Neuronal stem cell (in vitro differentiated cells): ENCODE measurements around the gene VPS8.

ENCODE experiments used
- DNase-seq: peaks from one replicate; pipeline ENCODE4 v3.0.0-alpha.2; 2013; ENCODE audit warnings: low spot score
- H2AFZ ChIP-seq: one replicate; pipeline ENCODE4 v1.6.1; 2013; ENCODE audit warnings: mild to moderate bottlenecking, low read length, inconsistent platforms
- H2AK5ac ChIP-seq: 2 replicates; pipeline ENCODE4 v1.6.1; 2013; ENCODE audit warnings: low read depth, mild to moderate bottlenecking, inconsistent platforms, low read length, moderate library complexity, mixed read lengths
- H2BK120ac ChIP-seq: 2 replicates; pipeline ENCODE4 v1.6.1; 2013; ENCODE audit warnings: low read depth, mild to moderate bottlenecking, inconsistent platforms, low read length, moderate library complexity, mixed read lengths
- H2BK12ac ChIP-seq: one replicate; pipeline ENCODE4 v1.6.1; 2013; ENCODE audit warnings: low read length, inconsistent platforms
- H2BK15ac ChIP-seq: 2 replicates; pipeline ENCODE4 v1.6.1; 2013; ENCODE audit warnings: mild to moderate bottlenecking, low read length, inconsistent platforms, mixed read lengths
- H2BK5ac ChIP-seq: one replicate; pipeline ENCODE4 v1.6.1; 2013; ENCODE audit warnings: inconsistent platforms, mild to moderate bottlenecking, low read length, moderate library complexity
- H3K14ac ChIP-seq: one replicate; pipeline ENCODE4 v1.6.1; 2013; ENCODE audit warnings: low read length, inconsistent platforms
- H3K18ac ChIP-seq: 2 replicates; pipeline ENCODE4 v1.6.1; 2013; ENCODE audit warnings: low read length, inconsistent platforms
- H3K23ac ChIP-seq: 2 replicates; pipeline ENCODE4 v1.6.1; 2013; ENCODE audit warnings: low read depth, mild to moderate bottlenecking, mixed read lengths, low read length, inconsistent platforms; ENCODE audit not compliant: poor library complexity
- H3K27ac ChIP-seq: replicated peaks from 3 replicates; pipeline ENCODE4 v1.5.1; 2013; ENCODE audit warnings: low read length, inconsistent platforms
- H3K27me3 ChIP-seq, 3 experiments: 2 replicates each; pipeline ENCODE4 v1.6.1; 2013; ENCODE audit warnings: low read length in 3 of 3, mild to moderate bottlenecking in 2 of 3, inconsistent platforms in 1 of 3, low read depth in 1 of 3, mixed read lengths in 1 of 3, moderate library complexity in 1 of 3; ENCODE audit not compliant: control insufficient read depth in 3 of 3, insufficient read depth in 3 of 3
- H3K36me3 ChIP-seq, 2 donors: replicated peaks in 1 of 2; 2 replicates each; pipeline ENCODE4 v1.6.1; 2013; ENCODE audit warnings: low read length in 2 of 2; ENCODE audit not compliant: control insufficient read depth in 2 of 2, insufficient read depth in 2 of 2
- H3K4ac ChIP-seq: 2 replicates; pipeline ENCODE4 v1.6.1; 2013; ENCODE audit warnings: inconsistent platforms, mild to moderate bottlenecking, low read length, moderate library complexity
- H3K4me1 ChIP-seq, 2 donors: 1 replicate in 1 of 2; 2 replicates in 1 of 2; pipeline ENCODE4 v1.6.1; 2013; ENCODE audit warnings: low read length in 2 of 2, low read depth in 1 of 2; ENCODE audit not compliant: control insufficient read depth in 2 of 2, insufficient read depth in 1 of 2
- H3K4me2 ChIP-seq: one replicate; pipeline ENCODE4 v1.6.1; 2013; ENCODE audit warnings: mild to moderate bottlenecking, low read length, inconsistent platforms; ENCODE audit not compliant: insufficient read depth, poor library complexity, severe bottlenecking
- H3K4me3 ChIP-seq, 2 donors: 2 replicates each; pipeline ENCODE4 v1.5.1; 2013; ENCODE audit warnings: low read length in 2 of 2, mild to moderate bottlenecking in 2 of 2, inconsistent platforms in 1 of 2, moderate library complexity in 1 of 2
- H3K79me1 ChIP-seq: one replicate; pipeline ENCODE4 v1.6.1; 2013; ENCODE audit warnings: low read depth, mild to moderate bottlenecking, inconsistent platforms, low read length, moderate library complexity
- H3K9ac ChIP-seq: one replicate; pipeline ENCODE4 v1.6.1; 2013; ENCODE audit warnings: mild to moderate bottlenecking, low read depth, low read length, inconsistent platforms; ENCODE audit not compliant: poor library complexity
- H3K9me3 ChIP-seq, 2 donors: replicated peaks in 1 of 2; 2 replicates each; pipeline versions ENCODE3 to v1.6.1; 2013; ENCODE audit warnings: low read length in 2 of 2, mild to moderate bottlenecking in 2 of 2, inconsistent platforms in 1 of 2, low read depth in 1 of 2, mixed read lengths in 1 of 2, moderate library complexity in 1 of 2; ENCODE audit not compliant: control insufficient read depth in 2 of 2, insufficient read depth in 1 of 2
- H4K8ac ChIP-seq: one replicate; pipeline ENCODE4 v1.6.1; 2013; ENCODE audit warnings: low read depth, mild to moderate bottlenecking, inconsistent platforms, low read length, moderate library complexity
- H4K91ac ChIP-seq: one replicate; pipeline ENCODE4 v1.6.1; 2013; ENCODE audit warnings: low read length, low read depth, mild to moderate bottlenecking, inconsistent platforms; ENCODE audit not compliant: poor library complexity
- WGBS, 2 donors: extraction: QIAGEN DNeasy Blood & Tissue Kit; methylation state at CpG; one replicate each; pipeline ENCODE4 v1.1.7; 2013; ENCODE audit warnings: missing lambda C conversion rate in 2 of 2, mixed read lengths in 1 of 2; ENCODE audit not compliant: insufficient read length in 2 of 2, insufficient replicate concordance in 1 of 2; ENCODE audit errors: extremely low coverage in 2 of 2; 5-methylcytosine and 5-hydroxymethylcytosine counted together

Gene VPS8

DNA sequence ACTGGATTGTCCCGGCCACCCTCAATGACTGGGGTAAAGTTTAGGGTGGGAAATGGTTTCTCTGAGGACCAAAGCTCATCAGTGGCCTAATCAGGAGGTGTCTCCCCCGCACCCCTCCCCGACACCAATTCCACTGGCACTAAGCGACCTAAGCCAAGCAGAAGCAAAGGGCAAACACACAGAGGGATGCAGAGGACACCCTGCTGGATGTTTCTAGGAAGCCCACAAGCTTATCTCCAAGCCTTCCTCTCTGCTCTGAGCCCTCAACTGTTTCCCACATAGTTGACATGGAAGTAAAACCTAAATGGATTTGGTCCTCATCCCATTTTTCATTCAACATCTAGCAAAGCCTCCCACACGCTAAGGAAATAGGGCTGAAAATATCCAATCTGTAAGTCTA, 272.4 kb downstream of the VPS8 start:
- no peaks in the 10 kb centered on the region for H3K79me1 ChIP-seq
- no peak overlapping the region for H3K4me2 ChIP-seq
- no peak overlapping the region for H3K4me3 ChIP-seq
- no peak for DNase-seq
- no CpG with 5 or more reads among the region's 5 CpGs for WGBS, 2 donors
- H2BK12ac ChIP-seq = no peak overlapping the region
- no peak overlapping the region for H4K8ac ChIP-seq
- no peak overlapping the region for H2BK5ac ChIP-seq
- H3K27ac ChIP-seq = no peak overlapping the region
- H3K36me3 ChIP-seq = peaks cover 0 to 13% of the 10 kb centered on the region in 2 donors
- H3K23ac ChIP-seq = no peak overlapping the region
- no peak overlapping the region for H3K18ac ChIP-seq
- no peaks in the 10 kb centered on the region for H3K27me3 ChIP-seq
- H2BK120ac ChIP-seq = no peak overlapping the region
- no peak overlapping the region for H2AFZ ChIP-seq
- no peak overlapping the region for H3K4ac ChIP-seq
- H3K9ac ChIP-seq = no peak overlapping the region
- no peaks in the 10 kb centered on the region for H3K4me1 ChIP-seq
- H2BK15ac ChIP-seq = no peak overlapping the region
- H2AK5ac ChIP-seq = no peak overlapping the region
- H4K91ac ChIP-seq = no peak overlapping the region
- no peak overlapping the region for H3K14ac ChIP-seq
- H3K9me3 ChIP-seq = no peaks in the 10 kb centered on the region

GRCh38 chr3:185084901-185085300, 272.9 kb downstream of the VPS8 start:
- no peaks in the 10 kb centered on the region for H3K27me3 ChIP-seq
- H3K14ac ChIP-seq = no peak overlapping the region
- H2BK120ac ChIP-seq = no peak overlapping the region
- no peak overlapping the region for H3K23ac ChIP-seq
- H4K8ac ChIP-seq = no peak overlapping the region
- WGBS, 2 donors = no CpG with 5 or more reads among the region's 5 CpGs
- H2BK12ac ChIP-seq = no peak overlapping the region
- no peak for DNase-seq
- H3K79me1 ChIP-seq = no peaks in the 10 kb centered on the region
- no peaks in the 10 kb centered on the region for H3K9me3 ChIP-seq
- no peak overlapping the region for H2AFZ ChIP-seq
- no peak overlapping the region for H3K18ac ChIP-seq
- H4K91ac ChIP-seq = no peak overlapping the region
- no peaks in the 10 kb centered on the region for H3K4me1 ChIP-seq
- H3K4ac ChIP-seq = no peak overlapping the region
- no peak overlapping the region for H2BK5ac ChIP-seq
- H3K4me2 ChIP-seq = no peak overlapping the region
- no peak overlapping the region for H3K9ac ChIP-seq
- H2BK15ac ChIP-seq = no peak overlapping the region
- H3K27ac ChIP-seq = no peak overlapping the region
- H2AK5ac ChIP-seq = no peak overlapping the region
- no peak overlapping the region for H3K4me3 ChIP-seq
- H3K36me3 ChIP-seq = peaks cover 0 to 11% of the 10 kb centered on the region in 2 donors

DNA sequence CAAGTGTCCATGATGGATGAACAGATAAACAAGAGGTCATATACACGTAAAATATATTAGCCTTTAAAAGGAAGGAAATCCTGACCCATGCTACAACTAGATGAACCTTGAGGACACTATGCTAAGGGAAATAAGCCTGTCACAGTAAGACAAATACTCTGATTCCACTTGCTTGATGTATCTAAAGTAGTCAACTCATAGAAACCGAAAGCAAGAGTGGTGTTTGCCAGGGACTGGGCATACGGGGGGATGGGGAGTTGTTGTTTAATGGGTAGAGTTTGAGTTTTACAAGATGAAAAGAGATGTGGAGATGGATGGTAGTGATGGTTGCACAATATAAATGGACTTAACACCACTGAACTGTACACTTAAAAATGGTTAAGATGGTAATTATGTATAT, 275.5 kb downstream of the VPS8 start:
- Histone ChIP-seq H3K9me3 (no peaks in the 10 kb centered on the region), H3K27ac (no peak overlapping the region), H4K8ac (no peak overlapping the region), H3K4me1 (no peaks in the 10 kb centered on the region), H4K91ac (no peak overlapping the region), H3K27me3 (no peaks in the 10 kb centered on the region), H3K23ac (no peak overlapping the region), H3K4ac (no peak overlapping the region), H2BK120ac (no peak overlapping the region), H2BK5ac (no peak overlapping the region), H2AK5ac (no peak overlapping the region), H2AFZ (no peak overlapping the region), H3K4me2 (no peak overlapping the region), H3K9ac (no peak overlapping the region), H2BK12ac (no peak overlapping the region), H3K79me1 (no peaks in the 10 kb centered on the region), H3K14ac (no peak overlapping the region), H3K18ac (no peak overlapping the region), H2BK15ac (no peak overlapping the region), H3K4me3 (no peak overlapping the region), H3K36me3 (peaks cover 0 to 6% of the 10 kb centered on the region in 2 donors)
- DNase-seq = no peak
- WGBS, 2 donors = 100% methylated on average over 1 of the region's 3 CpGs; no CpG with 5 or more reads in 1 of the 2 donors

DNA sequence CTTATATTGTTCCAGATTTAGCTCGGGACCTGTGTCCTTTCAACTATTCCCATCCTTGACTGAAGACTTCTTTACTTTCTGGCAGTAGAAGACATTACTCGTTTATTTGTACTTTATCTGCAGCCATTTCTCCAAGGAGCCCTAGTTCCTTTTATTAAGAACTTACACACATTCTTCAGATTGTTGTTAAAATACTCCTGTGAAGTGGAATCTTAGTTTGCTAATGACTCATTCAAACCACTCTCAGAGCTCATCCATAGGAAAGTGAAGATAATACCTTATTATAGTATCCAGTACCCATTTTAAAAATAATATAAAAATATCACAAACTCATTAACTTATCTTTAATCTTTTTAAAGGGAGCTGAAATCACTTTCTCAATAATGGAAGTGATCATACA, 277.4 kb downstream of the VPS8 start:
- H3K4ac ChIP-seq = no peak overlapping the region
- H2BK15ac ChIP-seq = no peak overlapping the region
- H4K91ac ChIP-seq = no peak overlapping the region
- no peak for DNase-seq
- no peak overlapping the region for H3K27ac ChIP-seq
- no peak overlapping the region for H2BK120ac ChIP-seq
- no peak overlapping the region for H3K14ac ChIP-seq
- no peaks in the 10 kb centered on the region for H3K9me3 ChIP-seq
- no peak overlapping the region for H3K4me3 ChIP-seq
- H2BK12ac ChIP-seq = no peak overlapping the region
- no peaks in the 10 kb centered on the region for H3K27me3 ChIP-seq
- no peak overlapping the region for H3K9ac ChIP-seq
- no peak overlapping the region for H3K18ac ChIP-seq
- peaks cover 0 to 2% of the 10 kb centered on the region in 2 donors for H3K4me1 ChIP-seq
- H3K4me2 ChIP-seq = no peak overlapping the region
- H3K79me1 ChIP-seq = no peaks in the 10 kb centered on the region
- no peak overlapping the region for H4K8ac ChIP-seq
- H2BK5ac ChIP-seq = no peak overlapping the region
- no CpG with 5 or more reads among the region's 2 CpGs for WGBS, 2 donors
- no peaks in the 10 kb centered on the region for H3K36me3 ChIP-seq
- H2AK5ac ChIP-seq = no peak overlapping the region
- no peak overlapping the region for H2AFZ ChIP-seq
- H3K23ac ChIP-seq = no peak overlapping the region
